Measurements from ENCODE around the gene PHC2. TPM values are rescaled to one million over a fixed set of nuclear protein-coding genes. Genes with fewer than 3 reads are reported as not detected.
A peak's percentile ranks its signal among the peaks of the same experiment; 100 is the strongest.

Gene PHC2
- total RNA-seq, 1 donor from 2014 or later: 65.0 TPM

DNA sequence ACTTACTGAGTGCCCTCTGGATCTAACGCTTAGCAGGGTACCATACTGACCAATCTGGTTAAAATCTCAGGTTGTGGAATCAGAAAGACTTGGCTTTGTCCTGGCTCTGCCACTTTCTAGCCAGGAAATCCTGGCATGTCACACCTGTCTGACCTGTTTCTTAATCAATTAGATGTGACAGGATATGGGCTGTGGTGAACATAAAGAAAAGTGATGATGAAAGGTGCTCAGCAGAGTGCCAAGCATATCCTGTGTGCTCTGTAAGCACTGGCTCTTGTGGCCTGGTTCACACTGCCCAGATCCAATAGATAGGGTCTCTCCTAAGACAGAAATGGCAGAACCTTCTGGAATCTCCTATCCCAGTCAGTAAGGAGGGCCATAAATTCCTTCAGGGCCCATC is 53.9 kb downstream of the PHC2 start:
- Histone ChIP-seq H3K9ac (no peak overlapping the region), H2AFZ (replicated peaks) (no peak overlapping the region), H3K4me2 (no peak overlapping the region), H3K9me3 (ENCODE audit: low read depth) (no peaks in the 10 kb centered on the region), H3K27ac (no peak overlapping the region), H3K79me2 (ENCODE audit: low read depth) (no peaks in the 10 kb centered on the region), H3K4me1 (peaks cover 7% of the 10 kb centered on the region), H3K4me3 (no peak overlapping the region), H4K20me1 (ENCODE audit: low read depth) (no peaks in the 10 kb centered on the region), H3F3A (ENCODE audit: low read depth) (no peaks in the 10 kb centered on the region), H3K36me3 (no peaks in the 10 kb centered on the region), H3K27me3 (peaks cover 18% of the 10 kb centered on the region)
- peaks cover 37% of the 10 kb centered on the region for H3K4me1 Mint-ChIP-seq
- no peak overlapping the region for H3K4me3 Mint-ChIP-seq
- TF ChIP-seq, protein P1, sequence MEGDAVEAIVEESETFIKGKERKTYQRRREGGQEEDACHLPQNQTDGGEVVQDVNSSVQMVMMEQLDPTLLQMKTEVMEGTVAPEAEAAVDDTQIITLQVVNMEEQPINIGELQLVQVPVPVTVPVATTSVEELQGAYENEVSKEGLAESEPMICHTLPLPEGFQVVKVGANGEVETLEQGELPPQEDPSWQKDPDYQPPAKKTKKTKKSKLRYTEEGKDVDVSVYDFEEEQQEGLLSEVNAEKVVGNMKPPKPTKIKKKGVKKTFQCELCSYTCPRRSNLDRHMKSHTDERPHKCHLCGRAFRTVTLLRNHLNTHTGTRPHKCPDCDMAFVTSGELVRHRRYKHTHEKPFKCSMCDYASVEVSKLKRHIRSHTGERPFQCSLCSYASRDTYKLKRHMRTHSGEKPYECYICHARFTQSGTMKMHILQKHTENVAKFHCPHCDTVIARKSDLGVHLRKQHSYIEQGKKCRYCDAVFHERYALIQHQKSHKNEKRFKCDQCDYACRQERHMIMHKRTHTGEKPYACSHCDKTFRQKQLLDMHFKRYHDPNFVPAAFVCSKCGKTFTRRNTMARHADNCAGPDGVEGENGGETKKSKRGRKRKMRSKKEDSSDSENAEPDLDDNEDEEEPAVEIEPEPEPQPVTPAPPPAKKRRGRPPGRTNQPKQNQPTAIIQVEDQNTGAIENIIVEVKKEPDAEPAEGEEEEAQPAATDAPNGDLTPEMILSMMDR (IDR thresholded peaks at IDR 0.05): no peak
- TF ChIP-seq EZH2phosphoT487 (IDR thresholded peaks at IDR 0.05) (no peak), EZH2 (IDR thresholded peaks at IDR 0.05) (no peak)
- H3K36me3 Mint-ChIP-seq: peaks cover 10% of the 10 kb centered on the region
- H3K27me3 Mint-ChIP-seq (ENCODE audit: insufficient read depth, low read depth): peaks cover 2% of the 10 kb centered on the region
- H3K9me3 Mint-ChIP-seq: no peaks in the 10 kb centered on the region
- H3K27ac Mint-ChIP-seq: no peak overlapping the region
- no peak for DNase-seq (ENCODE audit: low spot score)

DNA sequence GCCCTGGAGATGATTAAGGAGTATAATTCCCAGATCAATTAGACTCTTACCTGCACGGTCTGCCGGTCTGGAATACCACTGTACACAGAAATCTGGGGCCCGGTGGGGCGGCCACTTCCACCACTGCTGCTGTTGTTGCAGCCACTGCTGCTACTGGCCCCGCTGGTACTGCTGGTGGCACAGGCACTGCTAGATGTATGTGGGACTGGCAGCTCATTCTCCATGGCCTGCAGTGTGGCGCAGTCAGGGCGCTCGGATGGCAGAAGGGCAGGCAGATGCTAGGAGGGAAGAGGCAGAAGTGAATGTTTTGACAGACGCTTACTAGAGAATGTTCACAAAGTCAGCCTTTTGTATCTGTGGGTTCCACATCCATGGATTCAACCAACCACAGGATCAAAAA is 55.6 kb downstream of the PHC2 start:
- H3K27ac Mint-ChIP-seq: peak overlapping the region; percentile 16
- Histone ChIP-seq H3K36me3 (no peaks in the 10 kb centered on the region), H4K20me1 (ENCODE audit: low read depth) (no peaks in the 10 kb centered on the region), H3K27ac (no peak overlapping the region), H3F3A (ENCODE audit: low read depth) (no peaks in the 10 kb centered on the region), H2AFZ (replicated peaks) (no peak overlapping the region), H3K27me3 (peaks cover 18% of the 10 kb centered on the region), H3K9ac (no peak overlapping the region), H3K4me1 (peaks cover 7% of the 10 kb centered on the region), H3K4me3 (no peak overlapping the region), H3K9me3 (ENCODE audit: low read depth) (no peaks in the 10 kb centered on the region), H3K4me2 (no peak overlapping the region), H3K79me2 (ENCODE audit: low read depth) (no peaks in the 10 kb centered on the region)
- H3K9me3 Mint-ChIP-seq: no peaks in the 10 kb centered on the region
- no peak for DNase-seq (ENCODE audit: low spot score)
- peaks cover 17% of the 10 kb centered on the region for H3K36me3 Mint-ChIP-seq
- peaks cover 7% of the 10 kb centered on the region for H3K27me3 Mint-ChIP-seq (ENCODE audit: insufficient read depth, low read depth)
- TF ChIP-seq EZH2phosphoT487 (IDR thresholded peaks at IDR 0.05): no peak
- no peak overlapping the region for H3K4me3 Mint-ChIP-seq
- peaks cover 36% of the 10 kb centered on the region for H3K4me1 Mint-ChIP-seq

DNA sequence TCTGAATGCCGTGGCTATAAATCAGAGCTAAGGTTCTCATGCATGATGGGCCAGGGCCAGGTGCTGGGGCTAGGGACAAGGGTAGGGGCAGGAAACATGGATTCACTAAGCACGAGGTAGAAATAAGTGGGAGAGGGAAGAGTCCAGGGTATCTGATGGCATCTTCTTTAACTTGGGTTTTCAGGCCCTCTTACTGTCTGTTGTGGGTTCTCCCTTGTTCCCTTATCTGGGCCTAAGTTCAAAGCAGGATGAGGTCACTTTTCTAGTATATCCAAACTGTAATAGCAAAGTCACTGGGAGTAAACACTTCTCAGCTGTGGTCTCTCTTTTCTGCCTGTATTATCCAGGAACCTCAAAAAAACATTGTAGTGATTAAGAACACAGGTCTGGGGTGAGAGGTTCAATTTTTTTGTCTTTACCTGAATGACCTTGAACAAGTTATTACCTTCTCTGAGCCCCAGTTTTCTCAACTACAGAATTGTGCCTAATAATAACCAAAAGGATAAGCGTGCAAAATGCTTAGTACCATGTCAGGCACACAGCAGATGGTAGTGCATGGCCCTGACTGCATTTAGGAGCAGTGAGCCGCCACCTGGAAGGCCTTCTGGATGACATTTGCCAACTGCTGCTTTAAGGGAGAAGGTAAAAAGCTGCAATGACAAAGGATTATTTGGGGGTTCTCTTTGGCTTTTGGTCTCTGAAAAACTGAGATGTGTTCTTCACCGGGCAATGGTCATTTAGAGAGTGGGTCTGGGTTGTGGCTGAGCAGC is 56.4 kb downstream of the PHC2 start:
- Histone ChIP-seq H3K79me2 (ENCODE audit: low read depth) (no peaks in the 10 kb centered on the region), H3K9ac (no peak overlapping the region), H3K27me3 (peaks cover 18% of the 10 kb centered on the region), H4K20me1 (ENCODE audit: low read depth) (no peaks in the 10 kb centered on the region), H3K4me2 (no peak overlapping the region), H3K4me3 (no peak overlapping the region), H3F3A (ENCODE audit: low read depth) (no peaks in the 10 kb centered on the region), H3K27ac (no peak overlapping the region), H2AFZ (replicated peaks) (no peak overlapping the region), H3K36me3 (no peaks in the 10 kb centered on the region), H3K9me3 (ENCODE audit: low read depth) (no peaks in the 10 kb centered on the region), H3K4me1 (peaks cover 7% of the 10 kb centered on the region)
- H3K4me1 Mint-ChIP-seq: peaks cover 28% of the 10 kb centered on the region
- H3K36me3 Mint-ChIP-seq: peaks cover 17% of the 10 kb centered on the region
- TF ChIP-seq EZH2 (IDR thresholded peaks at IDR 0.05) (no peak), EZH2phosphoT487 (IDR thresholded peaks at IDR 0.05) (no peak)
- TF ChIP-seq, protein P1 (IDR thresholded peaks at IDR 0.05): no peak
- peaks cover 7% of the 10 kb centered on the region for H3K27me3 Mint-ChIP-seq (ENCODE audit: insufficient read depth, low read depth)
- H3K9me3 Mint-ChIP-seq: no peaks in the 10 kb centered on the region
- DNase-seq (ENCODE audit: low spot score): no peak
- no peak overlapping the region for H3K4me3 Mint-ChIP-seq
- peak overlapping the region; percentile 16 for H3K27ac Mint-ChIP-seq

DNA sequence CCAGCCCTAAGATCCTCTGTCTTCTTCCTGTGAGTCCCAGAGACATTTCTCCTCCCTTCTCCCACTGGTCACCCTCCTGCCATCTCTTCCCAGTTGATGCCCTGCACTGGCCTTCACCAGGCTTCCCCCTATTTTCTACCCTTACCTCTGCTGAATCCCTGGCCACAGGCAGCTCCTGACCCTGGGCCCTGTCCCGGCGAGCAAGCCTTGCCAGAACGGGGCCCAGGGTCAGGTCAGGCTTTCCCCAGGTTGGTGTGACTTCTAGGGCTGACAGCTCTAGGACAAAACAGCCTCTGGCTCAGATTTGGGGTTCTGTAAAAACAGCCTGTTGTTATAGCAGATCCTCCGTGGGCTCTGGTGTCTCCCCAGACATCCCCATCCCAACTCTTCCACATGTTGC is 57.3 kb downstream of the PHC2 start:
- Histone ChIP-seq H3K4me1 (peaks cover 7% of the 10 kb centered on the region), H4K20me1 (ENCODE audit: low read depth) (no peaks in the 10 kb centered on the region), H3K27me3 (peaks cover 16% of the 10 kb centered on the region), H3K4me3 (no peak overlapping the region), H3K27ac (no peak overlapping the region), H3K9me3 (ENCODE audit: low read depth) (no peaks in the 10 kb centered on the region), H3K36me3 (no peaks in the 10 kb centered on the region), H2AFZ (replicated peaks) (no peak overlapping the region), H3K4me2 (no peak overlapping the region), H3K9ac (no peak overlapping the region), H3F3A (ENCODE audit: low read depth) (no peaks in the 10 kb centered on the region), H3K79me2 (ENCODE audit: low read depth) (no peaks in the 10 kb centered on the region)
- TF ChIP-seq, protein P1 (IDR thresholded peaks at IDR 0.05): no peak
- TF ChIP-seq EZH2 (IDR thresholded peaks at IDR 0.05) (no peak), EZH2phosphoT487 (IDR thresholded peaks at IDR 0.05) (no peak)
- Mint-ChIP-seq H3K27ac (peak overlapping the region; percentile 9), H3K4me1 (peaks cover 27% of the 10 kb centered on the region), H3K27me3 (ENCODE audit: insufficient read depth, low read depth) (peaks cover 7% of the 10 kb centered on the region), H3K9me3 (no peaks in the 10 kb centered on the region), H3K36me3 (peaks cover 22% of the 10 kb centered on the region), H3K4me3 (no peak overlapping the region)
- DNase-seq (ENCODE audit: low spot score): no peak
